Prostate gland (tissue), 2 donors: ENCODE measurements around the gene ZNF839. TPM values are rescaled to one million over a fixed set of nuclear protein-coding genes. Genes with fewer than 3 reads are reported as not detected.
A peak's percentile ranks its signal among the peaks of the same experiment; 100 is the strongest.

ENCODE experiments used
- DNase-seq: peaks from one replicate; pipeline ENCODE4 v3.0.0-alpha.2; 2019; ENCODE audit warnings: low spot score
- H3K27ac ChIP-seq, 2 donors: fragments of 200-600 bp; sonication (generic); 2 replicates each; pipeline ENCODE4 v1.5.1; 2017 to 2019
- H3K27me3 ChIP-seq: fragments of 200-600 bp; sonication (generic); replicated peaks from 2 replicates; pipeline ENCODE4 v1.5.1; 2019; ENCODE audit not compliant: insufficient read depth
- H3K36me3 ChIP-seq, 2 donors: fragments of 200-600 bp; sonication (generic); 1 replicate in 1 of 2; 2 replicates in 1 of 2; pipeline versions ENCODE4 v1.5.1 to v1.8.1; 2017 to 2019
- H3K4me1 ChIP-seq: fragments of 200-600 bp; sonication (generic); replicated peaks from 2 replicates; pipeline ENCODE4 v1.5.1; 2019
- H3K4me3 ChIP-seq, 2 donors: fragments of 200-600 bp; sonication (generic); 2 replicates each; pipeline ENCODE4 v1.5.1; 2017 to 2019
- H3K9me3 ChIP-seq: fragments of 200-600 bp; sonication (generic); 2 replicates; pipeline ENCODE4 v1.5.1; 2017
- POLR2A ChIP-seq: fragments of 450-650 bp; IDR thresholded peaks from one replicate; pipeline ENCODE4 v1.6.1; 2016; ENCODE audit warnings: antibody characterized with exemption, mild to moderate bottlenecking
- POLR2AphosphoS5 ChIP-seq: sonication (generic); formaldehyde crosslinking; IDR thresholded peaks from one replicate; pipeline ENCODE4 v1.6.1; 2017; ENCODE audit warnings: antibody characterized with exemption
- WGBS: methylation state at CpG from one replicate; pipeline ENCODE4 v1.1.5; 2018; 5-methylcytosine and 5-hydroxymethylcytosine counted together
- intact Hi-C: fragments of 100-400 bp; cut with DNase I; formaldehyde crosslinking; loops from one replicate; pipeline ENCODE4 v1.14.2; 2022
- total RNA-seq, 2 donors: library from RNA; depleted of rRNA; stranded (reverse); fragments of >200 nt; gene quantifications; one replicate each; pipeline ENCODE4 v1.1.0, GENCODE V29; 2016
- TF ChIP-seq, protein P1 (sequence below), 4 experiments: fragments of 200-600 bp in 2 of 4; fragments of 450-650 bp in 2 of 4; sonication (generic) in 2 of 4; IDR thresholded peaks; 1 replicate in 3 of 4; 2 replicates in 1 of 4; pipeline ENCODE4 v1.5.1; 2016 to 2019; ENCODE audit warnings: antibody characterized with exemption in 4 of 4, mild to moderate bottlenecking in 2 of 4, moderate library complexity in 2 of 4

The ZNF839 gene
- total RNA-seq, 2 donors from 2014 or later = 11.7 to 33.8 TPM

DNA sequence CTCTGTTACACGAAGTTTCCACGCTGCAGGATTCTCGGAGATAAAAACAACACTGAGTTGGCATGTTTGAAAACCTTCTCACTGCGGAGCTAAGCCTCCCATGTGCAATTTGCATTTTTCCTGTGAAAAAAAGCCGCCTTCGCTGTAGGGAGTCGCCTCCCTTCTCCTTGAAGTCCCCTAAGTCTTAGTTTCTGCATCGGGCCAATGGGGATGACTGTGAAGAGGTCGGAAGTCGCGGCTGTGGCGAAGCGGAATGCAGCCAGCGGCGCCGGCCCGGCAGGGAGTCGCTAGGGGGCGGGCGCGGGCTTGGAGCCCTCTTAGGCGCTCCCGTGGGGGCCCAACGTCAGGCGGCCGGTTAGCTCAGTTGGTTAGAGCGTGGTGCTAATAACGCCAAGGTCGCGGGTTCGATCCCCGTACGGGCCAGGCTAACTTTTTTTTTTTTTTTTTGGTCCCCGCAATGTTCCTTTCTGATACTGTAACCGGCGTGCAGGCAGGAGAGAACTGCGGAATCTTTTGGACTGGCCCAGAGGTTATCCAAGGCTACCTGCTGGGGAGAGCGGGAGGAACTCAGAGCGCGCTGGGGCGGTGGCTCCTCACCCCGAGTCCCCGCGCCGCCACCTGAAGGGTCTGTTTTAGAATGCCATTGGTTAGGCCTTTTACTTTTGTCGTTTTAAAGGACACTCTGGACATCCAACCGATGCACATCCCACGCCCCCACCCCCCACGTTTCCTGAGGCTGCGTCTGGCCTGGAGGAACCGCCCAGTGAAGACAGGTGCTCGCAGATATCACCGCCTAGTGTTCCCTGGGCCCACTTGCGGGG, 2.6 kb upstream of the ZNF839 start:
- H3K27me3 ChIP-seq = no peaks in the 10 kb centered on the region
- H3K9me3 ChIP-seq = no peaks in the 10 kb centered on the region
- under 1% methylated on average over 53 of the region's 54 CpGs for WGBS
- no peaks in the 10 kb centered on the region for H3K36me3 ChIP-seq
- intact Hi-C loops = loop anchor here (5.0 to 10.0 kb wide), 2 partner anchors 230 to 352 kb away; partner anchors contain the start of genes DYNC1H1 and HSP90AA1
- peak overlapping the region; percentile 73 to 82 for H3K27ac ChIP-seq
- peak; percentile 93 for DNase-seq
- H3K4me3 ChIP-seq = peak overlapping the region; percentile 33 to 43
- peaks cover 7% of the 10 kb centered on the region for H3K4me1 ChIP-seq
- TF ChIP-seq, protein P1, sequence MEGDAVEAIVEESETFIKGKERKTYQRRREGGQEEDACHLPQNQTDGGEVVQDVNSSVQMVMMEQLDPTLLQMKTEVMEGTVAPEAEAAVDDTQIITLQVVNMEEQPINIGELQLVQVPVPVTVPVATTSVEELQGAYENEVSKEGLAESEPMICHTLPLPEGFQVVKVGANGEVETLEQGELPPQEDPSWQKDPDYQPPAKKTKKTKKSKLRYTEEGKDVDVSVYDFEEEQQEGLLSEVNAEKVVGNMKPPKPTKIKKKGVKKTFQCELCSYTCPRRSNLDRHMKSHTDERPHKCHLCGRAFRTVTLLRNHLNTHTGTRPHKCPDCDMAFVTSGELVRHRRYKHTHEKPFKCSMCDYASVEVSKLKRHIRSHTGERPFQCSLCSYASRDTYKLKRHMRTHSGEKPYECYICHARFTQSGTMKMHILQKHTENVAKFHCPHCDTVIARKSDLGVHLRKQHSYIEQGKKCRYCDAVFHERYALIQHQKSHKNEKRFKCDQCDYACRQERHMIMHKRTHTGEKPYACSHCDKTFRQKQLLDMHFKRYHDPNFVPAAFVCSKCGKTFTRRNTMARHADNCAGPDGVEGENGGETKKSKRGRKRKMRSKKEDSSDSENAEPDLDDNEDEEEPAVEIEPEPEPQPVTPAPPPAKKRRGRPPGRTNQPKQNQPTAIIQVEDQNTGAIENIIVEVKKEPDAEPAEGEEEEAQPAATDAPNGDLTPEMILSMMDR (IDR thresholded peaks at IDR 0.05) = peak; percentile 71 to 99 (median 91)
- TF ChIP-seq POLR2AphosphoS5 (peak; percentile 87), POLR2A (peak; percentile 15)

DNA sequence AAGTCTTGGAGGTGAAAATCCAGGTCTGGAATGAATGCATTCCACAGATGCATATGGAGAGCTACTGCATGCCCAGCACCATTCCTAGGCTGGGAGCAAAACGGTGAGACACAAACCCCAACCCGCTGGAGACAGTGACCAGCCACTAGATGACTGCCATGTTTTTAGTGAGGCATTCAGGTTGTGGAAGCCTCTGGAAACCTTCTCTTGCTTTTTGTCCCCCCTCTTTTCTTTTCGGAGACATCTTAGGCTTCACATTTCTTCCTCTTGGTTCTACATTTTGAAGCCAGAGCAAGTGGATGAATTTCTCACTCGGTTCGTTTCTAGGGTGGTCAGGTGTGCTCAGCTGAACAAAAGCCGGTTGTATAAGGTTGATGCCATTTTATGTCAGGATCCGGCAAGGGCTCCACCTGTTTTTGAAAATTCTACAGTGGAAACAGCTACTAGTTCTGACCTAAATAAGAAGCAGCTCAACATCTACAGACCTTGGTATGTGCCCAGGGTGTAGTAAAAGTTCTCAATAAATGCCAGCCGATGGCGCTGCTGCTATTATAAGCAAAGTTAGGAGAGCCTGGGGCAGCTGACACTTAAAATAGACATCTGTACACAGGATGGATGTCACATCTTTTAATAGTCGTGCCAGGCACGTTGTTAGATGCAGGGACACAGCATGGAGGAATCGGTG, 1.8 kb upstream of the ZNF839 start:
- peak overlapping the region; percentile 73 to 82 for H3K27ac ChIP-seq
- H3K4me1 ChIP-seq = peaks cover 7% of the 10 kb centered on the region
- no peaks in the 10 kb centered on the region for H3K9me3 ChIP-seq
- TF ChIP-seq, protein P1 (IDR thresholded peaks at IDR 0.05) = no peak
- no peak for TF ChIP-seq POLR2A
- TF ChIP-seq POLR2AphosphoS5 = no peak
- WGBS = 37% methylated on average over 12 of the region's 12 CpGs
- peak overlapping the region; percentile 33 to 43 for H3K4me3 ChIP-seq
- no peak for DNase-seq
- intact Hi-C loops = loop anchor here (5.0 to 10.0 kb wide), 2 partner anchors 230 to 353 kb away; partner anchors contain the start of genes DYNC1H1 and HSP90AA1
- no peaks in the 10 kb centered on the region for H3K27me3 ChIP-seq
- no peaks in the 10 kb centered on the region for H3K36me3 ChIP-seq

DNA sequence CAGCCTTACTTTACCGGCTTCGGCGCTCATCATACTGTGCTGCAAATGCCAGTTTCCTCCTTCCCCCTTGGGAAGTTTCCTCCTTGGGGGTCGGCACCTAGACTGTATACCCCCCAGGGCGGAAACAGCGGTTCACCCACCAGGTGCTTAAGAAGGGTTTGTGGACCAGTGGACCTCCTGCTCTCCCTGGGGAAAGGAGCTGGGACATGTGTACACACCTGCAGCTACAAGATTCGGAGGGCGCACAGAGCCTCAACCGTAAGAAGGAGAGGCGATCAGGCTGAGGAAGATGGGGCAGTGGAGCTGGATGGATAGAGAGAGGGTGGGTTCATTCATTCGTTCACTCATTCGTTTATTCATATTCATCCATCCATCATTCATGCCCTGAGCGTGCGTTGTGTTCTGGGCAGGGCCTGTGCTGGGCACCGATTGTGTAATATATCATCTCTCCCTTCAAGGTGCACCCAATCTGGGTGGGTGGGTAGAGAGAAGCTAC, 717 bp upstream of the ZNF839 start:
- H3K4me1 ChIP-seq = peaks cover 7% of the 10 kb centered on the region
- TF ChIP-seq POLR2AphosphoS5 (no peak), POLR2A (no peak)
- TF ChIP-seq, protein P1 (IDR thresholded peaks at IDR 0.05) = no peak

DNA sequence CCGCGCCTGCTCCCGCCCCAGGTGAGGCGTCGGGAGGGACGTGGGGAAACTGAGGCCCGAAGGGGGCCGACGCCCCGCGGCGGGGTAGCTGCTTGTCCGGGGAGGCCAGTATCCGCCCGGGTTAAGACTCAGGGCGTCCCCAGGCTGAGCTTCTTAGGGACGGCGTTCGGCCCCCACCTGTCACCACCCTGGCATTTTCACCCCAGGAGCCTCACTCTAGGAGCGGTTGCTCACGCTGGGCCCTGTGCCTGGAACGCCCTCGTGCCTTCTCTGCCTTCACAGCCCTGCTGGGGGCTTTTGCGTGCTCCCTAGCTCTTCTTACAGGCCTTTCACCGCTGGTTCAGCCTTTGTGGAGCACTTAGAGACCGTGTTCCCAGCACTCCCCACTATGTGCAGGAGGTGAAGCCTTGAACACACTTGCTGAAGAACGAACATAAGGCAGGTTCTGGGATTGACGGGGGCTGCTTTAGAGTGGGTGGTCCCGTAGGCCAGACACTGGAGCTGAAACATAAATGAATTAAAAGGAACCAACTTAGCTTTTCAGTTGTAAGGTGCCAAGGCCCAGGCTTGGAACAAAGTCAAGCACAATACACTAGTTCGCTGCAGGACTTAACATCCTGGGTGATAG, 601 bp downstream of the ZNF839 start:
- Histone ChIP-seq H3K4me1 (peaks cover 4% of the 10 kb centered on the region), H3K4me3 (peak overlapping the region; percentile 72 to 82), H3K27me3 (no peaks in the 10 kb centered on the region), H3K9me3 (no peaks in the 10 kb centered on the region), H3K36me3 (no peaks in the 10 kb centered on the region), H3K27ac (peak overlapping the region; percentile 96 to 97)
- TF ChIP-seq, protein P1 (IDR thresholded peaks at IDR 0.05) = peak in 1 of 4 experiments; percentile 6
- TF ChIP-seq POLR2A = no peak
- intact Hi-C loops = loop anchor here (5.0 kb wide), 2 partner anchors 42 to 192 kb away; partner anchors contain the start of genes CINP and TECPR2
- 9% methylated on average over 14 of the region's 30 CpGs for WGBS
- peak; percentile 23 for DNase-seq

More for the DNA sequence above, 717 bp upstream of the ZNF839 start:
- Histone ChIP-seq H3K4me3 (peak overlapping the region; percentile 72 to 82), H3K36me3 (no peaks in the 10 kb centered on the region), H3K27me3 (no peaks in the 10 kb centered on the region), H3K27ac (peak overlapping the region; percentile 96 to 97), H3K9me3 (no peaks in the 10 kb centered on the region)
- DNase-seq = no peak
- intact Hi-C loops = loop anchor here (5.0 to 10.0 kb wide), 2 partner anchors 232 to 354 kb away; partner anchors contain the start of genes DYNC1H1 and HSP90AA1
- WGBS = 63% methylated on average over 15 of the region's 15 CpGs
